SKM-1 treated with dmso at 0.1 percent for 144 hours (cell line): ENCODE results near the gene THSD4.
"Not testable (repeated sequence)": the region's sequence is repeated elsewhere in the genome, so short reads cannot be mapped to it uniquely, and the experiment has no call there.

Experiments
- DNase-seq: peaks from one replicate; lab custom pipeline; 2025; ENCODE audit not compliant: unreplicated experiment; lab: John Stamatoyannopoulos, UW

Gene THSD4

GRCh38 chr15:71146580-71146982 lies 31.3 kb downstream of the THSD4 start:
- DNase-seq = no peak

- DNase-seq = no peak
These were observed 32.8 kb downstream of the THSD4 start for GRCh38 chr15:71148048-71148447.

GRCh38 chr15:71149646-71150557 lies 34.6 kb downstream of the THSD4 start:
- no peak for DNase-seq

DNA sequence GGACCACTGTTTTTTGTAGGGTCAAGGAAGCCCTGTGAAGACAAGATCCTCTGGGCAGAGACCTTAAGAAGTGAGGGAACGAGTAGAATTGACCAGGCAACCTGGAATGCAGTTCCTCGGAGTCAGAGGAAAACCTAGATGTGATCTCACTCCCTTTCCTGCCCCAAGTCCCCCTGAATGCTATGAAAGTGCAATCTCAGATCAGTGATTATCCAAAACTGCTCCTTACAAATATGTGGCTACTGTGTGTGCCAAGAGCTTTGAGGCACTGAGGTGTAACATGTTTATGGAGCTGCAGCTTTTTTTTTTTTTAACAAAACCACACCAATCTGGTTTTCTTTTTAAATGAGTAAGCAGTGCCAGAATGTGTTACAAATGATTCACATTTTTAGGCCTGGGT lies 35.8 kb downstream of the THSD4 start:
- DNase-seq = no peak

DNA sequence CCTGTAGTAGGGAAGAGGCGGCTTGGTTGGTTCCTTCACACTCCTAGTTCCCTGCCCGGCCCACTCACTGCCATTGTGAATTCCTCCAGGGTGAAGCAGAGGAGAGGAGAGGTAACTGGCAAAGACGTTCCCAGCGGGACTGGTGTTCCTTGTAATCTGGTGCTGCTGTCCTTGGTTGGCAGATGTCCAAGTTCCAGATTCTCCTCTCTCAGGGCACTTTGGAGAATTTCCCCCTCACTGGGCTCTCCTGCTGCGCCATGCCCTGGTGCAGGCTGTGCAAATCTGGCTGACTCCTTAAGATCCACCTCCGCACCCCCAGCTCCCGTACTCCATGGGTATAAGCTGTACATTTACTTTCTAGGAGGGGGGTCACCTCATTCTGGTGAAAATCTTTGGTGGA lies 37.3 kb downstream of the THSD4 start:
- DNase-seq = no peak

DNA sequence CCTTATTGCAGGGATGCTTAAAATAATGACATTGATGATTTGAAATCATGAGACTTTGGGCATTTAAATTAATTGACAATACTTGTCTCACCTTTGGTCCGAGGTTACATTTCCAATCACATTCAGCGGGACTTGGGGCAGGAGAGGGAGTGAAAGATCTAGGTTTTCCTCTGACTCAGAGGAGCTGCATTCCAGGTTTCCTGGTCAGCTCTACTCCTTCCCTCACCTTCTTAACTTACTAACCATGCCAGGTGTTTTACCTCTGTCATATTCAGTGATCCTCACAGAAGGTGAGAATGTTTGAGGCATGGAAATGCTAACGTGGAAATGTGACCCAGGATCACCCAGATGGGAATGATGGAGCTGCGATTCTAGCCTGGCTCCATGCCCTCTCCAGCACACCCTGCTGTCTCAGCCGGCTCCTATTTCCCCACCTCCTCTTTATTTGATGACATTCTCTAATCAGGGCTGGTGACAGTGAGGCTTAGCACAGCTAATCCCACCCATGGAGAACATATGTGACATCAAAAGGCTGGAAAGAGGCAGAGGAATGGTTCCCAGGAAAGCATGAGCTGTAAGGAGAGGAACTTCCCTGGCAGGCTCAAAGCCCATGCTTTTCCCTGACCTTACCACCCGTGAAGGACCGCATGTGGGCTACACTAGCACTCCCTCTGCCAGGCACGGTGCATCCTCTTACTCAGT lies 38.7 kb downstream of the THSD4 start:
- no peak for DNase-seq

DNA sequence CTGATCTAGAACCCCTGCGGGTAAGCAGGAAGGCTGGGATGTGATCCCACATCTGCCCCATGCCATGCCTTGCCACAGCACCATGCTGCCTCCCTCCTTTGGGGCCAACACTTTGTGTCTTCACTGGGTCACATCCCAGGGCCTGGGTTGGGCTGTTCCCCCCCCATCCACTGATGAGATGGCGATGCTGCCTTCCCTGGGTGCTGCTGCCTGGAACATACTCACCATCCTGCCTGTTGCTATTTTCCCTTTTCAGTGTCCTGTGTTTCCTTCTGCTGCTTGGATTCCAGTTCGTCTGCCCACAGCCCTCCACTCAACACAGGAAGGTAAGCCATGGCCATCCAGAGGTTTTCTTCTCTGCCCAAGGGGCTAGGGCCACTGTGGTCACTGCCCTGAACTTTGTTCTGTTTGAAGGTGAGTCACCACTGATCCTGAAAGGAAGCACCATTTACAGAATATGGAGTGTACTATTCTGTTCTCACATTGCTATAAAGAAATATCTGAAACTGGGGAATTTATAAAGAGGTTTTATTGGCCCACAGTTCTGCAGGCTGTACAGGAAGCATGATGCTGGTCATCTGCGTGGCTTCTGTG lies 39.4 kb downstream of the THSD4 start:
- no peak for DNase-seq

GRCh38 chr15:71155534-71155933 lies 40.3 kb downstream of the THSD4 start:
- no peak for DNase-seq

DNA sequence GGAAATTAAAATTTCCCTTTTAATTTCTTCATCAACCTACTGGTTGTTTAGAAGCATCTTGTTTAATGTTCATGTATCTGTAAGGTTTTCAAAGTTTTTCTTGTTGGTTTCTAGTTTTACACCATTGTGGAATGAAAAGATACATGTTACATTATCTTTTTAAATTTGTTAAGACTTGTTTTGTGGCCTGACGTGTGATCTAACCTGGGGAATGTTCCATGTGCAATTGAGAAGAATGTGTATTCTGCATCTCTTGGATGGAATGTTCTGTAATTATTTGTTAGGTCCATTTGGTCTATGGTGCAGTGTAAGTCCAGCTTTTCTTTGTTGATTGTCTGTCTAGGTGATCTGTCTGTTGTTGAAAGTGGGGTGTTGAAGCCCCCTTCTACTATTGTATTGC lies 45.7 kb downstream of the THSD4 start:
- no peak for DNase-seq

GRCh38 chr15:71162309-71162708 lies 47.0 kb downstream of the THSD4 start:
- DNase-seq = no peak

- DNase-seq = not testable (repeated sequence)
These were observed 49.3 kb downstream of the THSD4 start for GRCh38 chr15:71164606-71165005.

- no peak for DNase-seq
These were observed 52.3 kb downstream of the THSD4 start for GRCh38 chr15:71167445-71168165.

GRCh38 chr15:71168166-71168834 lies 53.0 kb downstream of the THSD4 start:
- no peak for DNase-seq

- DNase-seq = no peak
These were observed 54.9 kb downstream of the THSD4 start for GRCh38 chr15:71170163-71170562.

DNA sequence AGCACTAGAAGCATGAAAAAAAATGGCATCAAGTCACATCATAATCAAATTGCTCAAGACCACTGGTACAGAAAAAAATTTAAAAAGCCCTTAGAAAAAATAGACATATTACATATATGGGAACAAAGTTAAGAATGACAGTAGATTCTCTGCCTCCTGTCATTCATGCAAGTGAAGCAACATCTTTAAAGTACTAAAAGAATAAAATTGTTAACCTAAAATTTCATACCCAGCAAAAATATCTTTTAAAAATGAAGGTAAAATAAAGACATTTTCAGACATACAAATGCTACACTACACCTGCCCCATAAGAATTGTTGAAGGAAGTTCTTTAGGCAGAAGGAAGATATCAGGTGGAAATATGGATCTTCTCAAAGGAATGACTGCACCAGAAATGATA lies 55.9 kb downstream of the THSD4 start:
- no peak for DNase-seq

GRCh38 chr15:71174360-71174759 lies 59.1 kb downstream of the THSD4 start:
- not testable (repeated sequence) for DNase-seq

DNA sequence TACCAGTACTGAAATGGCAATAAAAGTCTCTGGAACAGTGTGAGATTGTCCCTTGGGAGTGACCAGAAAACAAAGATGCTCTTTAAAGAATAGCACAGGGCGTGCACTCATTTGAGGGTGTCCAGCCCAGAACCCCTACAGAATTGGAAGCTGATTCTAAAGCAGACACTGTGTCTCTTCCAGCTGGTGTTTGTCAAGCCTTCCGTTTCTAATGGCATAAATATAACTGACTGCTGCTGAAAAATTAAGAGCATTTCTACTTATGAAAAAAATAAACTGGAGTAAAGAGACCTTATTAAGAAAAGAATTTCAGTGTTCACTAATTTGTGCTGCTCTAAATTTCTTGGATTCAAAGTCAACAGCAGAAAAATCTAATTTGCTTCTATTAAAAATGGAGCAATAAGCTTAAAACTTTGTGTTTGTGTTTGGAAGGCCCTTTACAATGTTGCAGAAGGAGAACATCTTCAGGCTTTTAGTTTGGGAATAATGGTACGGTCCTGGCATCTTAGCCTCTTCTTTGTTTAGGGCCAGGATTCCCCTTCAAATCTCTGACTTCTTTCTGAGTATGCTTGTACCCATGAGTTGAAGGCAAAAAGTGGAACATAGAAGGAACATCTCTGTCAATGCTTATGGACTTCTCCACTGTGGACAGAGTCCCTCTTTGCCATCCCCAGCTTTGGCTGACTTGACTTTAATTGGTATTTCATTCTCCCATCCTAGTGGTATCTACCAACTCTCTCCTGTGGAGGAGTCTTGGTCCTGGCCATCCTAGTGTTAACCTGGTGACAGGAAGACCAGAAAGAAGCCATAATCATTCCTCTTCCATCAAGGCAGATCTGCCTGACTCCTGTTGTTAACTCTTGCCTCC lies 65.9 kb downstream of the THSD4 start:
- DNase-seq = no peak

DNA sequence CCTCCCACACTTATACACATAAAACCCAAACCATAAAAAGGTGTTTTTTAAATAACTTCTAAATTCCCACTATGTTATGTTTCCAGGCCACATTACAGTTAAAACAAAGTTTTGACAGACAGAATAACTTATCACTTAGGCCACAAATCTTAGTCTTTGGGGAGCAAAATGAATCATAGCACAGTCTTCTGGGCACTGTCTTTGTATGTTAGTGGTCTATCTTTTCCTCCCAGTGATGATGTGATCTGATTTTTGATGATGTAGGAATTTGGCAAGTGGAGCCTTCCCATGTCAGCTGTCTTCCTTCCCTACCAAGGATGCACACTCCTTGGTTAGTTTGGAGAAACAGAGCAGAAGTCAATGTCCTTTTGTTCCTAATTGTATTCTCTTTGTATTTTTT lies 67.3 kb downstream of the THSD4 start:
- no peak for DNase-seq

GRCh38 chr15:71183063-71183462 lies 67.8 kb downstream of the THSD4 start:
- DNase-seq = no peak

DNA sequence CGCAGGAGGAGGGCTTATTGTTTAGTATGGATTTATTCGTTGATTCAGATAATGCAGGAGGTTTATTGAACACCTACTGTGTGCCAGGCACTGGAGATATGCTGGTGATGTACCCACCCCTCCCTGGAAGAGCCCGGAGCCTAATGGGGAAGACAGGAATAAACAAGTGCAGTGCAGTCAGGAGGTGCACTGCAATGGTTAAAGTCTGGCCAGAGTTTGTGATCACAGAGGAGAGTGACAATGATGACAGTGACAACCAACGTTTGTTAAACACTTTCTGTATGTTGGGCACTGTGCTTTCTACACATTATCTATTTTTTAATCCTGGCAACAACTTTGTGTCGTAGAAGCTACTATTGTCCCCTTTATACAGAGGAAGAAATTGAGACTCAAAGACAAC lies 70.4 kb downstream of the THSD4 start:
- no peak for DNase-seq
